Keratinocyte (primary cell): ENCODE data around the gene SEPTIN5.
A peak's percentile ranks its signal among the peaks of the same experiment; 100 is the strongest.

ENCODE experiments used
- EZH2 ChIP-seq: IDR thresholded peaks from one replicate; pipeline ENCODE4 v1.6.1; 2012; ENCODE audit warnings: inconsistent platforms, mild to moderate bottlenecking, low read length, moderate library complexity
- TF ChIP-seq, protein P1 (sequence below), 3 experiments: IDR thresholded peaks in 1 of 3; conservative IDR thresholded peaks in 1 of 3; optimal IDR thresholded peaks in 1 of 3; 2 replicates in 2 of 3; 3 replicates in 1 of 3; pipeline versions ENCODE3 to v1.5.1; 2011; ENCODE audit warnings: low read length in 3 of 3, mild to moderate bottlenecking in 3 of 3, moderate library complexity in 2 of 3, control low read depth in 1 of 3, inconsistent platforms in 1 of 3; ENCODE audit not compliant: insufficient read depth in 2 of 3; ENCODE audit errors: extremely low read depth in 1 of 3

DNA sequence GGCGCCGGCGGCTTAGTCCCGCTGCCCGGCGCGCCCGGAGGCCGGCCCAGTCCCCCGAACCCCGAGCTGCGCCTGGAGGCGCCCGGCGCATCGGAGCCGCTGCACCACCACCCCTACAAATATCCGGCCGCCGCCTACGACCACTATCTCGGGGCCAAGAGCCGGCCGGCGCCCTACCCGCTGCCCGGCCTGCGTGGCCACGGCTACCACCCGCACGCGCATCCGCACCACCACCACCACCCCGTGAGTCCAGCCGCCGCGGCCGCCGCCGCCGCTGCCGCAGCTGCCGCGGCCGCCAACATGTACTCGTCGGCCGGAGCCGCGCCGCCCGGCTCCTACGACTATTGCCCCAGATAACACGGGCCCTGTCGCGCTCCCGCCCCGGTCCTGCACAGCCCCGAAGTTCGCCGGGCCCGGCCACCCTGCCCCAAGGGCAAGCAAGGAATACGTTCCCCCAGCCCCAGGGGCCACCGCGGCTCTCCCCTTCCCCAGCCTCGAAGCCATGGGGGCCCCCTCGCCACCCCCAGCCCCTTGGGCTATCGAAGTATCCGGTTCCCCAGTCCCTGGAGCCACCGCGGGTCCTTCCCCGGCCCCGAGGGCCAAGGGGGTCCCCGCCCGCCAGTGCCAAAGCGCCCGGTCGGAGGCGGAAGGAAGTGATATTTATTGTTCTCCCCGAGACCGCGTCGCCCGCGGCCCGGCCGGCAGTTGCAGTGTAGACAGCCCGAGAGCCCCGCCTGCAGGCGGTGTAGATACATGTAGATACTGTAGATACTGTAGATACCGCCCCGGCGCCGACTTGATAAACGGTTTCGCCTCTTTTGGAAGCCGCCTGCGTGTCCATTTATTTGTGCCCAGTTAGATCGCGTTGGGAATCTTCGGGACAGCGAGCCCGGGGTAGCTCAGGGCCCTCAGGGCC lies 52.5 kb downstream of the SEPTIN5 start:
- TF ChIP-seq, protein P1, sequence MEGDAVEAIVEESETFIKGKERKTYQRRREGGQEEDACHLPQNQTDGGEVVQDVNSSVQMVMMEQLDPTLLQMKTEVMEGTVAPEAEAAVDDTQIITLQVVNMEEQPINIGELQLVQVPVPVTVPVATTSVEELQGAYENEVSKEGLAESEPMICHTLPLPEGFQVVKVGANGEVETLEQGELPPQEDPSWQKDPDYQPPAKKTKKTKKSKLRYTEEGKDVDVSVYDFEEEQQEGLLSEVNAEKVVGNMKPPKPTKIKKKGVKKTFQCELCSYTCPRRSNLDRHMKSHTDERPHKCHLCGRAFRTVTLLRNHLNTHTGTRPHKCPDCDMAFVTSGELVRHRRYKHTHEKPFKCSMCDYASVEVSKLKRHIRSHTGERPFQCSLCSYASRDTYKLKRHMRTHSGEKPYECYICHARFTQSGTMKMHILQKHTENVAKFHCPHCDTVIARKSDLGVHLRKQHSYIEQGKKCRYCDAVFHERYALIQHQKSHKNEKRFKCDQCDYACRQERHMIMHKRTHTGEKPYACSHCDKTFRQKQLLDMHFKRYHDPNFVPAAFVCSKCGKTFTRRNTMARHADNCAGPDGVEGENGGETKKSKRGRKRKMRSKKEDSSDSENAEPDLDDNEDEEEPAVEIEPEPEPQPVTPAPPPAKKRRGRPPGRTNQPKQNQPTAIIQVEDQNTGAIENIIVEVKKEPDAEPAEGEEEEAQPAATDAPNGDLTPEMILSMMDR (optimal IDR thresholded peaks at IDR 0.05 in 1 of 3, IDR thresholded peaks at IDR 0.05 in 1 of 3, conservative IDR thresholded peaks at IDR 0.05 in 1 of 3; ENCODE audit: extremely low read depth in 1 of 3, insufficient read depth in 2 of 3, low read length in 3 of 3), result peak; percentile 50 to 69 (median 59)
- TF ChIP-seq EZH2, result no peak
